PC-3 (cell line): ENCODE measurements around the gene ARHGAP26. TPM values are rescaled to one million over a fixed set of nuclear protein-coding genes. Genes with fewer than 3 reads are reported as not detected.

Experiments
- ATAC-seq: fragments of 200-7000 bp; cut with Tn5 transposase; 2 replicates; pipeline ENCODE4 v1.9.1; 2020; ENCODE audit warnings: mild to moderate bottlenecking, moderate library complexity
- BruUV-seq: library from RNA; stranded (reverse); fragments of 400-500 nt; replicated peaks from 2 replicates; lab custom pipeline; 2021; lab: Mats Ljungman, UMichigan
- CTCF ChIA-PET: fragments of 300-600 bp; sonication (Branson Sonifier 250); formaldehyde crosslinking; loops from one replicate; lab custom pipeline; 2022; ENCODE audit warnings: antibody characterized with exemption; lab: Charles Lee
- POLR2A ChIA-PET: fragments of 300-600 bp; sonication (Branson Sonifier 250); formaldehyde crosslinking; loops from one replicate; lab custom pipeline; 2022; ENCODE audit warnings: antibody characterized with exemption; ENCODE audit not compliant: unreplicated experiment; lab: Charles Lee
- DNase-seq: peaks from one replicate; pipeline ENCODE4 v3.0.0-alpha.2; 2015
- H2AFZ ChIP-seq: fragments of 300-600 bp; sonication (generic); 2 replicates; pipeline ENCODE4 v1.6.0; 2016; ENCODE audit warnings: antibody characterized with exemption, low read length
- H3F3A ChIP-seq: fragments of 300-600 bp; sonication (generic); one replicate; pipeline ENCODE4 v1.6.0; 2017; ENCODE audit warnings: antibody characterized with exemption, low read length, control low read depth, mild to moderate bottlenecking; ENCODE audit not compliant: unreplicated experiment
- H3K27ac ChIP-seq: fragments of 300-600 bp; sonication (generic); 2 replicates; pipeline ENCODE4 v1.5.1; 2016; ENCODE audit warnings: mild to moderate bottlenecking, low read length
- H3K27me3 ChIP-seq: fragments of 300-600 bp; sonication (generic); 2 replicates; pipeline ENCODE4 v1.6.1; 2016; ENCODE audit warnings: low read length, mixed read lengths
- H3K36me3 ChIP-seq: fragments of 300-600 bp; sonication (generic); 2 replicates; pipeline ENCODE4 v1.6.1; 2016; ENCODE audit warnings: low read depth, mixed run types, low read length, mixed read lengths
- H3K4me1 ChIP-seq: fragments of 300-600 bp; sonication (generic); 2 replicates; pipeline ENCODE4 v1.5.1; 2016; ENCODE audit warnings: low read length; ENCODE audit not compliant: insufficient read depth
- H3K4me2 ChIP-seq: fragments of 300-600 bp; sonication (generic); 2 replicates; pipeline ENCODE4 v1.6.0; 2016; ENCODE audit warnings: low read length
- H3K4me3 ChIP-seq: fragments of 300-600 bp; sonication (generic); 2 replicates; pipeline ENCODE4 v1.5.1; 2016; ENCODE audit warnings: mild to moderate bottlenecking, low read length, mixed read lengths
- H3K79me2 ChIP-seq: fragments of 300-600 bp; sonication (generic); 2 replicates; pipeline ENCODE4 v1.6.1; 2017; ENCODE audit warnings: low read length, mixed read lengths
- H3K9ac ChIP-seq: fragments of 300-600 bp; sonication (generic); 2 replicates; pipeline ENCODE4 v1.6.0; 2016; ENCODE audit warnings: mild to moderate bottlenecking, low read length
- H3K9me2 ChIP-seq: fragments of 300-600 bp; sonication (generic); replicated peaks from 2 replicates; pipeline ENCODE4 v1.6.1; 2016; ENCODE audit warnings: mixed run types, low read length, mixed read lengths
- H3K9me3 ChIP-seq: fragments of 300-600 bp; sonication (generic); 2 replicates; pipeline ENCODE4 v1.6.1; 2016; ENCODE audit warnings: low read length, mixed read lengths
- H4K20me1 ChIP-seq: fragments of 300-600 bp; sonication (generic); 2 replicates; pipeline ENCODE4 v1.6.1; 2016; ENCODE audit warnings: low read length, mixed read lengths
- CTCF ChIP-seq: fragments of 300-600 bp; sonication (generic); conservative IDR thresholded peaks from 2 replicates; pipeline ENCODE4 v1.5.1; 2017; ENCODE audit warnings: antibody characterized with exemption, low read depth, mild to moderate bottlenecking, low read length
- EZH2 ChIP-seq: fragments of 300-600 bp; sonication (generic); IDR thresholded peaks from one replicate; pipeline ENCODE4 v1.6.1; 2017; ENCODE audit warnings: antibody characterized with exemption, mild to moderate bottlenecking, low read length; ENCODE audit not compliant: unreplicated experiment
- EZH2phosphoT487 ChIP-seq: fragments of 300-600 bp; sonication (generic); IDR thresholded peaks from 2 replicates; pipeline ENCODE4 v1.6.1; 2018; ENCODE audit warnings: mild to moderate bottlenecking, antibody characterized with exemption, low read length, borderline replicate concordance
- intact Hi-C: fragments of 100-400 bp; cut with micrococcal nuclease; formaldehyde crosslinking; loops from 2 replicates; pipeline ENCODE4 v1.9.0; 2023
- total RNA-seq: library from RNA; depleted of rRNA; stranded (reverse); fragments of >200 nt; gene quantifications from 2 replicates; pipeline ENCODE4 v1.2.3, GENCODE V29; 2014

ARHGAP26 gene
- total RNA-seq, 1 experiment from 2014 or later: 11.7 TPM

DNA sequence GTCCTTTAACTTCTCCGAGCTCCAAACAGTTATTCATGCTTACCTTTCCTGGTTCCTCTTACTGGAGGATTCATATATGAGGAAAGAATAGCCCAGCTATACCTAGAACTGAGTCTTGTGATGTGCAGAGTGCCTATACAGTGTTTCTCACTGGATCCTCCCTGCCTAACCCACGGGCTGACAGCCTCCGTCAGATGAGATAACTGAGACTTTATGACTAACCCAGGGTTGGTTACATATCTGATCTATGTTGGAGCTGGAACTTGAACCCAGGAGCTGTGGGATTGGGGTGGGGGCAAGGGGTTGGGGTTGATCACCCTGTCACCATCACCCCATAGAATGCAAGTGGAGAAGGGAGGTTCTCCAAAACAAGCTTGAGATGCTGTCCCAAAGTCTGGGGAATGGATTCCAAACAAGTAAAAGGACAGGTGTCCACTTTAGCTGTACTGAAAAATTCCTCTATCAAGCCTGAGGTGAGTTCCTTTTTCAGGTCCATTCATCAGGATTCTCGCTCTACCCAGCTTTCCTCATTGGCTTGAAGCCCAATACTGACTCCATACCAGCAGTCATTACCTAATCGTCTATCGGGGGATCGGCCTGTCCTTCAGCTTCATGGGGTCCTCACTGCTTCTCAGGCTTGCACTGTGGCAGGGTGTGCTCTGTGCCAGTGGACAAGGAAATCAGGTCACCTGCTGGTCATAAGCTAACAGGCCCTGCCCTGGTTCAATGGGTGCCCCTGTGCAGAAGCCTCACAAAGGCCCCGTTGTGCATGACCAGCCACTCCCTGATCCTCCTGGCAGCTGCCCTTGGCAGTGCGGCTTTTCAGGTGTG is 100.6 kb downstream of the ARHGAP26 start:
- Histone ChIP-seq H3F3A (no peaks in the 10 kb centered on the region), H3K36me3 (no peaks in the 10 kb centered on the region), H3K27ac (no peak overlapping the region), H4K20me1 (no peaks in the 10 kb centered on the region), H3K9ac (no peak overlapping the region), H3K4me1 (peaks cover 60% of the 10 kb centered on the region), H3K9me2 (no peaks in the 10 kb centered on the region), H2AFZ (no peak overlapping the region), H3K9me3 (no peaks in the 10 kb centered on the region), H3K4me2 (no peak overlapping the region), H3K27me3 (no peaks in the 10 kb centered on the region), H3K4me3 (no peak overlapping the region), H3K79me2 (peaks cover 31% of the 10 kb centered on the region)
- no peak for TF ChIP-seq EZH2
- no peak for TF ChIP-seq EZH2phosphoT487
- TF ChIP-seq CTCF: no peak
- ChIA-PET POLR2A (no interaction called here), CTCF (no interaction called here)
- no TSS peak for BruUV-seq
- no peak for ATAC-seq
- intact Hi-C loops: no loop called here
- DNase-seq: no peak

- no peak overlapping the region for H3K4me3 ChIP-seq
- POLR2A ChIA-PET: interaction anchor here (0.6 kb wide), 1 partner anchor 104 kb away, joined by 3 read pairs; no protein-coding TSS in a partner anchor
- H3K27me3 ChIP-seq: no peaks in the 10 kb centered on the region
- no peak overlapping the region for H2AFZ ChIP-seq
- H3F3A ChIP-seq: no peaks in the 10 kb centered on the region
- peak overlapping the region; percentile 27; the same call in 1 of the 2 replicates for H3K4me2 ChIP-seq
- no peak overlapping the region; the same call in 1 of the 2 replicates for H3K9ac ChIP-seq
- no peaks in the 10 kb centered on the region for H3K9me2 ChIP-seq
- ATAC-seq (no peak), DNase-seq (no peak)
- H3K9me3 ChIP-seq: no peaks in the 10 kb centered on the region
- BruUV-seq: no TSS peak
- intact Hi-C loops: no loop called here
- peaks cover 31% of the 10 kb centered on the region for H3K79me2 ChIP-seq
- H4K20me1 ChIP-seq: no peaks in the 10 kb centered on the region
- TF ChIP-seq EZH2phosphoT487: no peak
- TF ChIP-seq EZH2: no peak
- no peak for TF ChIP-seq CTCF
- H3K27ac ChIP-seq: peak overlapping the region; percentile 89
- CTCF ChIA-PET: no interaction called here
- no peaks in the 10 kb centered on the region for H3K36me3 ChIP-seq
- peaks cover 58% of the 10 kb centered on the region for H3K4me1 ChIP-seq
Observed at GRCh38 chr5:142871363-142872193, 101.4 kb downstream of the ARHGAP26 start.
